ENCODE results near the gene NFAT5. TPM values are rescaled to one million over a fixed set of nuclear protein-coding genes. Genes with fewer than 3 reads are reported as not detected.

The NFAT5 gene
- total RNA-seq, 2 donors from 2014 or later = 33.0 to 76.0 TPM

GRCh38 chr16:69754143-69754468 lies 188.3 kb downstream of the NFAT5 start:
- Mint-ChIP-seq H3K4me1 (peaks cover 23% of the 10 kb centered on the region), H3K27ac (peak overlapping the region; percentile 97), H3K9me3 (no peaks in the 10 kb centered on the region), H3K4me3 (peak overlapping the region; percentile 99), H3K27me3 (no peaks in the 10 kb centered on the region), H3K36me3 (ENCODE audit: low read depth) (peaks cover 58% of the 10 kb centered on the region)
- no peak for ATAC-seq (replicated peaks)

Other genes starting within 250 kb of the NFAT5 start
- gene PDF, start 235.4 kb upstream of the NFAT5 start, total RNA-seq = 10 to 100 TPM in 1 of 2 donors, 1 to 10 TPM in 1; 8.4 to 20.6 TPM
- gene COG8, start 226.4 kb upstream of the NFAT5 start, total RNA-seq = 10 to 100 TPM; 29.7 to 34.2 TPM
- gene NIP7, start 226.2 kb upstream of the NFAT5 start, total RNA-seq = 10 to 100 TPM; 26.3 to 34.0 TPM
- gene TMED6, start 214.2 kb upstream of the NFAT5 start, total RNA-seq = 1 to 10 TPM; 2.0 to 4.0 TPM
- gene TERF2, start 180.0 kb upstream of the NFAT5 start, total RNA-seq = 10 to 100 TPM; 40.2 to 57.6 TPM
- 100 to 1,000 TPM in 1 of 2 donors, 10 to 100 TPM in 1; 93.9 to 152 TPM for gene CYB5B, start 141.3 kb upstream of the NFAT5 start, total RNA-seq
- 10 to 100 TPM; 14.2 to 22.3 TPM for gene NQO1, start 160.6 kb downstream of the NFAT5 start, total RNA-seq
- gene NOB1, start 189.0 kb downstream of the NFAT5 start, total RNA-seq = 10 to 100 TPM; 92.0 to 95.9 TPM
- 10 to 100 TPM; 55.1 to 55.7 TPM for gene WWP2, start 196.4 kb downstream of the NFAT5 start, total RNA-seq